T-helper 2 cell (primary cell): Measurements from ENCODE around the gene DNAJC27.
A peak's percentile ranks its signal among the peaks of the same experiment; 100 is the strongest.

Experiments used
- DNase-seq, 5 experiments: peaks; one replicate each; pipeline versions ENCODE4 v3.0.0 to v3.0.0-alpha.2; 2012 to 2022

The DNAJC27 gene

DNA sequence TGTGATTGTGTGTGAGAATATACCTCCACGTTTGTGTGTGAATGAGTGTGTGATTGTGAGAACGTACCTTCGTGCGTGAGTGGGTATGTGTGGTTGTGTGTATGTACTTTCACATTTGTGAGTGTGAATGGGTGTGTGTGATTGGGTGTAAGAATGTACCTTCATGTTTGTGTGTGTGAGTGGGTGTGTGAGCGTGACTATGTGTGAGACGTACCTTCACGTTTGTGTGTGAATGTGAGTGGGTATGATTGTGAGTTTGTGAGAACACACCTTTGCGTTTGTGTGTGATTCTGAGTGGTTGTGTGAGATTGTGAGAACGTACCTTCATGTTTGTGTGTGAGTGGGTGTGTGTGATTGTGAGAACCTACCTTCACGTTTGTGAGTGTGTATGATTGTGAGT is 45.9 kb downstream of the DNAJC27 start:
- DNase-seq: no peak

DNA sequence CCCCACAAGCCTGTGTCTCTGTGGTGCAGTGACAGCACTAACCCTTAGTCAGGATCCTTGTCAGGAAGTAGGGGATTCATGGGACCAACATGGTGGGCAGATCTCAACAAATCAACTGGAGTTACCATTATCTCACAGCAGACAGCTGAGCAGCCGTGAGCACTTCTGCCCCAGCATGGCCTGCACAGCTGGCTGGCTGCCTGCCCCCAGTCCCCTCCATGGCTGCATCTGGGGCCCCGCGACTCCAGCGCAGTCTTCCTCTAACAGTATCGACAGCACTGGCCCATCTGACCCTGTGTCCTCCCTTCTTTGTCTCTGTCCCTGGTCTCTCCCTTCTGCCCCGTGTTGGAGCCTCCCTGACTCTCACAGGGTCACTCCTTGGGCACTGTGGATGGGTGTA is 47.0 kb downstream of the DNAJC27 start:
- DNase-seq: no peak

DNA sequence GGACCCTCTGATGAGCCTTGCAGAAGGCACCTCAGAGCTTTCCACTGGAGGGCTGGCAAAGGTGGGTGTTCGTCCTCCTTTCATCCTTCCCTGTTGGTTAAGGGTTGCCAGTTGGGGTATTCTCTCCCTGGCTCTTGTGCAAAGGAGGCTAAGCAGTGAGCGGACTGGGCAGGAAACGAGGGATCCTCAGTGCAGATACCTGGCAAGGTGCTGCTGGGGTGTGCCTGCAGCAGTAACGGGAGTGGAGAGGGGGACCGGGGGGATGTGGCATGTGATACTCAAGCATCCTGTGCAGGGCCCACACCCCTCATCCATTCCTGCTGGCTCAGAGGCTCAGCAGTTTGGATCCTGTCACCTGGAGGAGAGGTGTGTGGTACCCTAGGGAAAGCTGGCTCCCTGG is 47.5 kb downstream of the DNAJC27 start:
- no peak for DNase-seq

DNA sequence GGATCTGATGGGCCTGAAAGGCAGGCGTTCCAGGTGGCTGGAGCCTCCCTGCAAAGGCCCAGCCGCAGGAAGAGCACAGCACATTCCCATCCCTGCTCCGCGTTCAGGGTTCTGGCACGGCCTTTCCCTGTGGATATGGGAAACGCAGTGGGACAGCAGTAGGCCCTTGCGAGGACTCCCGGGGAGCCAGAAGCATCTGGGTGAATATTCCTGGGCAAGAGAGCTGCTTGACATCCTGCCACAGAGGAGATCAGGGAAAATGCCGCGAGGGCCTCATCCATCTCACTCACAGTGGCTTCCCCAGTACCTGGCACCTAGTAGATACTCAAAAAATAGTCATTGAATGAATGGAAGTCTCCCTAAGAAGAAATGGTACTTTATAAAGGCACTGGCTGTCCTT is 48.6 kb downstream of the DNAJC27 start:
- DNase-seq: no peak

DNA sequence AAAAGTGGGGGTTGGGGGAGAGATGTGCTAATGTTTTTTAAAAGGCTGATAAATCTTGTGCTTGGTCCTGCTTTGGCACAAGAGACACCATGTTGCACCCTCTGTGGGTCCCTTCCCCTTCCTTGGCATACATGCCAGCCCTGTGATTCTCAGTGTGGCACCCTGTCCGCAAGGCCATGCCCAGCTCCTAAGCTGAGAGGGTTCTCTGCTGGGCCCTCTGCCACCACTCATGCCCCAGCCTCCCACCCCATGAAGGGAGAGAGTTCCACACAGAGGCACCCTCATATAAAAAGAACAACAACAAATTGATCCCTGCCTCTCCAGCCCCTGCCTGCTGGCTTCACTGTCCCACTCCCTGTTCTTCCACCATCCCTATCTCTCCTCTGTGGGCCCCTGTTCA is 49.2 kb downstream of the DNAJC27 start:
- DNase-seq: no peak

DNA sequence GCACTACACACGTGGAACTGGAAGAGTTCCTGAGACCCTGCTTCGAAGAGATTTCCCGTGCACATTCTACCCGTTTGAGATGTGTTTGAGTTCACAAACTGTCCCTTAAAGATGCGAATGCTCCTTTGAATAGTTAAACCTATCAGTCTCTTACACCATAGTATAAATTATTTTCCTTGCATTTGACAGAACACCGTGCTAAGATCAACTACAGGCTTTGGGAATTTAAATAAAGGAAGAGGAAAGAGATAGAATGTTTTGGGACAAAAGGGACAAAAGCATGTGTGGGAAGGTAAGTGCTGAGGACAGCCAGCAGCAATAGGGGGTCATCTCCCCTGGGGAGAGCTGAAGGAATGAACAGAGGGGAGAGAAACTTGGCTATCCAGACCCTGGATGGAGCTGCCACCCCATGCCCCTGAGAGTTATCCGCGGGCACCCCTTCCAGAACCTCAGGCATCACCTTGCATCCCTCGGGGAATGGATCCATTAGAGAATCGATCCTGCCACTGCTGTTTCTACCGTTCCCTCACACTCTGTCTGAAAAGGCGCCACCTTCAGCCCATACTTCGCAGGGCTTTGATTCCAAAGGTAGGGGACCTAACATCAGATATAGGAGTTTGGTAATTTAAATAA is 50.8 kb downstream of the DNAJC27 start:
- DNase-seq: peak in 1 of 5 experiments; percentile 38

DNA sequence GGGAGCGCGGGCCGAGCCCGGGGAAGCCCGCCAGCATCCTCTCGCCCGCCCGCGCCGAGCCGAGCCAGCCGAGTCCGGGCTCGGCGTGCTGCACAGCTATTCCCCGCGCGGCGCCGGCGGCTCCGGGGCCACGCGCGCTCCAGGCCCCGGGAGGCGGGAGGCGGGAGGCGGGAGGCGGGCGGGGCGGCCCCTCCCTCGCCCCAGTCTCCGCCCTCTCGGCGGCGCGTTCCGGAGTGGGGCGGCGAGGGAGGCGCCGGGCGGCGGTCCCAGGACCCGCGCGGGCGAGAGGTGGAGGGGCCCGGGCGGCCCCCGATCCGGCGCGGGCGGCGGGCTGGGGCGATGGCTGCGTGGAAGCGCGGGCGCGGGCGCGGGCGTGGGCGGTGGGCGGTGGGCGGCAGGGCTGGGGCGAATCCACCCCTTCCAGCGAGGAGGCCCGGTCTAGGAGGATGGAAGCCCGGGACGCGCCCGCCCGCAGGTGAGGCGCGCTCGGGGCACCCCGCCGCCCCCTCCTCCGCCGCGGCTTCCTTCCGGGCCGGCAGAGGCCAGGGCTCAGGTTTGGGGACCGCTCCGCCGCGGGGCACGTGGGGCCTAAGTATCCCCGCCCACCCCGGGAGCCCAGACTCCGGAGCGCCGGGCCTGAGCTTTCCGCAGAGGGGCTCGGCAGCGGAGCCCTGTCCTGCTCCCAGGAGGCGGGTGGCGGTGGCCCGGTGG is 51.5 kb downstream of the DNAJC27 start, which contains the start of gene ADCY3:
ADCY3 (minus strand) TSS at position 140 of the 711 bp plus-strand sequence. CDS start 1,250 bp downstream, outside the sequence.
- peak; percentile 45 to 77 (median 58) for DNase-seq

DNA sequence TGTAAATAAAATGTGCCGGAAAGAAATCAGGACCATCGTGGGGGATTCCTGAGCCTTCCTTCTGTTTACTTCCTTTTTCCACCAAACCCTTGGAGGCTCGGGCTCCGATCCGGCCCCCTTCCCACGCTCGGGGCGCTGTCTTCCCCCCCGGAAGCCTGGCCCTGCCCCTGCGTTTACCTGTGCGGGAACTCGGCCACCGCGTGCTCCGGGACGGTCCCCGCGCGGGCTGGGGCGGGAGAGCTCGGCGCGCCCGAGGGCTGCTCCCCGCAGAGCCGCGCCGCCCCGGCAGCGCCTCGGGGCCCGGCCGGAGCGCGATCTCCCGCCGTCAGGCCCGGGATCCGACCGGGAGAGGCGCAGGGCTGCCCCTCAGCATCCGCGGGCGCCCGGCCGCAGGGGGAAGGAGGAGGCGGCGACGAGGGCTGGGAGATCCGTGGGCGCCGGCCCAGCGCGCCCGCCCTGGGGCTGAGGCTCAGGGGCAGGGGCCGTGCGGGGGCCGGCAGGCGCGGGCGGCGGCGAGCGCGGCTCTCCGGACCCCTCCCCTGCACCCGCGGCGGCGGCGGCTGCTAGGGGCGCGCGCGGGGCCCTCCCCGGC is 52.2 kb downstream of the DNAJC27 start:
- peak in 1 of 5 experiments; percentile 18 for DNase-seq

DNA sequence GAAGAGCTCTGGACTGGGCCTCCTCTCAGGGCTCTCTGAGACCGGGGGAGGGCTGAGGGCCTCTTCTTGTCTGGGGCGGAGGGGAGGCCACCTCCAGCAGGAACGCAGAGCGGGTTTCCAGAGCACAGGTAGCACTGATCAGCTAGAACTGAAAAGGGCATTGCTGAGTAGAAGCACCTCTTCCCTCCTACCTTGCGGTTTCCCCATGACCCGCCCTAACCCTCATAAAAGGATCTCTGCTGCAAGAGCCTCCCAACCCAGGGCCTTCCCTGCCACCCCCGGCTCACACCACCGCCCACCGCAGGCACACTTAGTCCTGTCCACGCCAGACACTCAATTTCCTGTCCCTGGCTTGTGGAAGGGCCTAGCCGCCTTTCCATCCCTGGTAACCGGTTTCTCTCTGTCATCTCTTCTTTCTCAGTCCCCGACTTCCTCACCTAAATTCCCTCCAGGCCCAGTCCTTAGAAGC is 52.7 kb downstream of the DNAJC27 start:
- DNase-seq: peak in 4 of 5 experiments; percentile 24 to 83 (median 58)

DNA sequence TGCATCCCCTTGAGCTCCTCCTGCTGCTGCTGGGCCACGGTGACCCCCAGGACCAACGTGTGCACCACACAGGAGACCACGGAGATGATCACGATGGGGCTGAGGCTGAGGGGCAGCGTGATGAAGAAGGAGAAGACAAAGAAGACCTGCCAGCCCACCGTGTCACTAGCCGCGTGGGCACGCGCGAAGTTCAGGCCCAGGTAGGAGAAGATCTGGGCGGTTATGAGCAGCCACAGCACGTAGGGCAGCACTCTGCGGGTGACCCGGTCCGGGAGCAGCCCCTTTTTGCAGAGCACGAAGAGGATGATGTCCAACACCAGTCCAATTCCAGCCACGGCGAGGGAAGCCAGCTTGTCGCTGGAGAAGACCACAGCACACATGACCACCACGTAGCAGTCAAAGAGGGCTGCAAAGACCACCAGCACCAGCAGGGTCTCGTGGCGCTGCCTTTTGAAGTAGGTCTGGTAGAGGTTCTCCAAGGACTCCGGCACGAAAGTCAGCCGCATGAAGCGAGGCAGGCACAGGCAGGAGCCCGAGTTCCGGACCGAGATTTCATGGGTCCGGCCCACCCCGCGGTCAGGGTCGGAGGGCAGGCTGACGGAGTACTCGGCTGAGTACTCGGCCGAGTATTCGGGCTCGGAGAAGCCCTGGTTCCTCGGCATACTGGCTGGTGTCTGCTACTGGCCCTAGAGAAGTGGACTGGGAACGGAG is 53.3 kb downstream of the DNAJC27 start:
- no peak for DNase-seq

DNA sequence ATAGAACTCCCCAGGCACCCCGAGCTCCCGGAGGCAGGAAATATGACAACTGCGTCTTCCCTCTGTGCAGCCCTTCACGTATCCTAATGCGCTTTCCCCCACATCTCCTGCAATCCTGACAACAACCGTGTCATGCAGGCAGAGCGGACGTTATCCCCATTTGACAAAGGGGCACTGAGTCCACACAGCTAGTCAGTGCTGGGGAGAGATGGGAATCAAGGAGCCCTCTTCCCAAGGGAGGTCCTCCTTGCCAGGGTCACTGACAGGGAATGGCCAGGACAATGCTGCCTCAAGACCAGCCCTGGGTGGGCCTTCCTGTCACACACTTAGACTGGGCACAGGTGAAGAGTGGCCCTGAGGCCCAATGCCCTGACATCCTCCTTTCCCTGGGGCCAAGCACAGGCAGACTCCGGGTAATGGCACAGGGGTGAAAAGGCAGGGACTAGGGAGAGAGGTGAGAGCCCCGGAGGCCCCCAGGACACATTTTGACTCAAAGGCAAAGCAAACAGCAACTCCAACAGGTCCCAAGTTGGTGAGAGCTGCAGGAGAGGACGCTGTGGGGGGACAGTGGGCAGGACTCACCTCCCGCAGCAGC is 53.9 kb downstream of the DNAJC27 start:
- DNase-seq: no peak

DNA sequence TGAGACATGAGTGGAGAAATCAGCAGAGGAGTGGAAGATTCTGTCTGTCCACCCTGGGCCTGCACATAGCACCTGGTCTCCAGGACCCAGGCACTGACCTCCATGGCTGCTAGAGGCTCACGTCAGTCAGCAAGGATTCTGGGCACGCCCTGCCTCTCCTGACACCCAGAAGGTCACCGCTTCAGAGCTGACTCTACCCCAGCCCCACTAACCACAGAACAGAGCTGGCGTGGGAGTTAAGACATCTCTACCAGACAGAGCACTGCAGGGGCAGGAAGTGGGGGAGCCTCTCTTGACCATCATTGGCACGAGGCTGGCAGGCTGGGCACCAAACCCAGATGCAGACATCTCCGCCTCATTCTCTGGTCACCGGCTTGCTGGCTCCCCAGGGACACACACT is 54.7 kb downstream of the DNAJC27 start:
- DNase-seq: peak in 1 of 5 experiments; percentile 42

DNA sequence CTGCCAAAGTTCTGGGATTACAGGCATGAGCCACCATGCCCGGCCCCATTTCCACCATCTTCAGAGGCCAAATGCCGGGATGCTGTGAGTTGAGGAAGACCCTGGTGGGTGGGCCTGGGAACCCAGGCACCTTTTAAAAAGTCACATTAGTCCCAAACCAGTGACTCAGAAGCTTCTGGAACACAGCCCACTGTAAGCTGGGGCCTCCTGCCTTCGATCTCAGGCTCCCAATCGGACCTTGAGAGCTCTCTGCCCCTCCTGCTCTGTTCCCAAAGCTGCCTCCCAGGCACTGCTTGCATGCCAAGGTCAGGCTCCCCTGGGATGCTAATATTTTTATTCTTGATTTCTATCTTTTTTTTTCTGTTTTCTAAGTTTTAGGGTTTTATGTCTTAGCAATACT is 56.0 kb downstream of the DNAJC27 start:
- no peak for DNase-seq

DNA sequence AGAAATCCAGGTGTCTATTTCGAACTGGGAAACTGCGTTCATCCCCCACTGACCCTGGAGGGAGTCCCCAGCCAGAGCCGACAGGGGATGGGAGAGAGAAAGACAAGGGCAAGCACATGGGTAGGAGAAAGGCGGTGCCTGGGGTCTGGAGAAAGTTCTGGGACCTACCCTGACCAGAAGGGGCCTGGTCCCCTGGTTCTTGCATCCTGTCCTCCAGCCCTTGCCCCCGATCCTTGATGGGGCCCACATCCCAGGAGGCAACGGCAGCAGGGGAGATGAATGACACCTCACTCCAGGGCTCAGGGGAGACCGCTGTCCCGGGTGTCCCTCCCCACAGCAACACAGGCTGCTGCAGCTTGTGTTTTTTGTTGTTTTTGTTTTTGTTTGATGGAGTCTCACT is 56.6 kb downstream of the DNAJC27 start:
- DNase-seq: no peak

DNA sequence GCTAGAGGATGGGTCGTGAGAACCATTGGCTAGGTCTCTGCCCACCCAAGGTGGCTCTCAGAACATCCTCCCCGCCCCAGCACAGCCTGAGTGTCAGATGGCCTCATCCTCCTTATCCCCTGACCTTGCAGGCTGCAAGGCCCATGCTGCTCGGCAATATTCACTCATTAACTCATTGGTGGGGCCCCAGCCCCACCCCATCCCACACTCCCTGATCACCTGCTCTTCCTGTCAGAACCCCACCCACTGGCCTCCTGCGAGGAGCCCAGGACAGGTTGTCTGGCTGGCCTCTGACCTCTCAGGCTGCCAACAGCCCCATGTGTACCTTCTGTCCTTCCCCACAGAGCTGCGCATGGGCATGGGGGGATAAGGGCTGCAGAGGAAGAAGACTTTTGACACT is 57.0 kb downstream of the DNAJC27 start:
- no peak for DNase-seq

DNA sequence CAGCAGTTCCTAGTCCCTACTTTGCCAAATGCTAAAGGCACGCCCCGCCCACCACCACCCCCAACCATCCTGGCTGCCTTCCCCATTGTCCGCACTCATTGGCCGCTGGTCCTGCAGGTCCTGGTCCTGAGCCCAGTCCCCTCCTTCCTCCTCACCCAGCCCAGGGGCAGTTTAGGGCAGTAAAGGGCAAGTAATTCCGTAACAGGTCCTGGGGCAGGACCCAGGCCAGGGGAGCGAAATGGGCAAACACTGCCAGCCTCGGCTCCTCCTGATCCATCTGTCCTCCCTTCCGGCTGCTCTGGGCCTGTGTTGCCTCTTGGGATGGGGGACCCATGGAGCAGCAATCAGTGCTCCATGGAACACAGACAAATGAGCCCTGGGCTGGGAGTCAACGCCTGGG is 57.8 kb downstream of the DNAJC27 start:
- DNase-seq: no peak

DNA sequence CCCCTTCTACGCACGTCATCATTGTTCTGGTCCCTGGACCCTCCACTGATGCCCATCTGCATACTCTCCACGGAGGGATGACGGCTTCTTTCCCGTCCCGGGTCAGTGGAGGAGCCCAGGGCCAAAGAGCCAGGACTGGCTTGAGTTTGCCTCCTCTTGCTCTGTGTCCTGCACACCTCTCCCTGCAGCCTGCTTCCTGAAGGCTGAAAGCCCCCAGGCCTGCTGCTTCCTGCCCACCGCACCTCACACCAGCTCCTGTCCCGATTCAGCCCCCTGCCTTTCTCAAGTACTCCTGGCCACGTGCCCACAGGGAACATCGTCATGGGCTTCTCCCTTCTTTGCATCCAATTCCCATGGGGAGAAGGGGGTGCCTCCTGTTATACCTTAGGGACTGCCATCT is 58.8 kb downstream of the DNAJC27 start:
- DNase-seq: no peak

DNA sequence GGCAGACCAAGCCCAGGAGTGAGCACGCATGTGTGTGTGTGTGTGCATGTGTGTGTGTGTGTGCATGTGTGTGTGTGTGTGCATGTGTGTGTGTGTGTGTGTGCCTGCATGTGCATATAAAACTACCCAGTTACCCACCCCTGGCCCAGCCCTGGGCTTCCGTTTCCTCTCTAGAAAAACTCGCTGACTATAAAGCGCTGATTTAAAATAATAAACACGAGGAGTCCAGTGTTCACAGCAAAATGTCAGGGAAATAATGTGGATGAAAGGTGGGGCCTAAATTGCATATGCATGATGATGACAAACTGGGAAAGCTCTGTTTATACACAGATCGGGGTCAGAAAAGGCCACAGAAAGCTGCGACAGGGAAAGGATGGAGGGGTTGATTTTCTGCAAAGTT is 59.2 kb downstream of the DNAJC27 start:
- no peak for DNase-seq

DNA sequence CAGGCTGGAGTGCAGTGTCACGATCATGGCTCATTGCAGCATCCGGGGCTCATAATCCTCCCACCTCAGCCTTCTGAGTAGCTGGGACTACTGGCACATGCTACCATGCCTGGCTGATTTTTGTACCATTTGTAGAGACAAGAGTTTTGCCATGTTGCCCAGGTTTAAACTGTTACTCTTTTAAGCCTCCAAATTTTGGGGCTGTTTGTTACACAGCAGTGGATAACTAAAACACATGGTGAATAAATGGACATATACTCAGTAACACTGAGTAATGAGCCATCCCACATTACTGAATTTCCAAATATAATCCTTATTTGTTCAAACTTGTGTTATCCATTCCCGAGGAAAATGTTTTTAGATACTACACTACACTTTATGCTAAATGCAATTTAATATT is 61.5 kb downstream of the DNAJC27 start:
- DNase-seq: no peak

DNA sequence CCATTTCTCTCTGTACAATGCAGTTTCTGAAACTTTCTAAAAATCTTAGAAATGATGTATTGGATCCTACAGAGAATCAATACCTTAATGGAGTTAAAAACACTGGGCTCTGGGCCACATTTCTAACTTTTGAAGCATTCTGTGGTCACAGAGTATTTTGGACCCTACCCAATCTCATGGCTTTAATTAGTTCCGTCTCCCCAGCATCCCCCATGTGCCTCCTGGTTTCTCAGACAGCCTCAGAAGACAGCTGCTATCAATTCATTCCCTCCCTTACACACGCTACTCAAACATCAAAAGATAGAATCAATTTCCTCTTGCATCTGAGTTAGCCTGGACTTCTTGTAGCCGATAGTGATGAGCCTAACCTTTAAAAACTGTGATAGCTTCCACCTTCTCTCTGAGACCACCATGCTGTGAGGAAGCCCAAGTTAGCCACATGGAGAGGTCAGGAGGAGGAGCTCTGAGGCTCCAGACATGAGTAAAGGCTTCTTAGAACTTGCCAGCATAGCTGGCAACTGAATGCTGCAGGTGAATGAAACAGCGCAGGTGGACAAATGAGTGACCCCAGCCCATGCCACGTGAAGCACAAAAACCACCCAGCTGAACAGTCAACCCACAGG is 62.1 kb downstream of the DNAJC27 start:
- DNase-seq: no peak

DNA sequence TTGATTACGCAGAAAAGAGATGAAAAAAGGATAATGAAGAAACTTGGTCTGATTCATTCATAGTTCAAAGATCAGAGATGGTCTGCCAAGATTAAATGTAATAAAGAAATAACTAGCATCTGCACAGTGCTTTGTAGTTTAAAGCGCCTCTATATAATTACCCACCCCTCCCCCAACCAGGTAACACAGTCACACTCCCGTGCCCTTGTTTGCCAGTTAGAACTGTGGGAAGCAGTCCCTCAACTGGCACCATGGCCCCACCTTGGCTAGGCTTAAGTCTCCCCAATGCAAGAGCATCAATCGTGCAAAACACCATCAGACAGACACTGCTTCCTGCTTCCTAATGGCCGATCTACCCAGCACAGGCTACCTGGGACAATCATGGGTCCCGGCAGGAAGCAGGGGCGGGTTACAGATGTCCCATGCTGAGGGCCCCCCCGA is 63.3 kb downstream of the DNAJC27 start:
- DNase-seq: no peak

DNA sequence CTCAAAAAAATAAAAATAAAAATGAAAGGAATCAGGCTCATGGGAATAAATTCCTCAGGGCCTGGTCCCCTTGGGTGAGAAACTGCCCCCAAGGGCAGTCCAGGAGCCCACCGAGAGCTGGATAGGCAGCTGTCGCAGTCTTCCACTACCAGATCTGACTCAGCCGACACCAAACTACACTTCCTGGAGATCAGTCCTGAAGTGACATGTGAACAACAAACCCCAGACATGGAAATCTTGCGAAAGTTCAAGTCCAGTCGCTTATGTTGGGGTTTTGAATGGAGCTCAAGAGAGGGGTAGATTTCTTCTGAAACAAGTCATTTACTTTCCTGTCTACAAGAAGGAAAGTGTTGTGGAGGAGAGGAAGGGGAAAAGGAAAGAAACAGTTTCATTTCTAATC is 64.6 kb downstream of the DNAJC27 start:
- DNase-seq: no peak
